GM21381 (cell line): ENCODE results near the gene PDP2.

ENCODE experiments used
- ATAC-seq: cut with Tn5 transposase; IDR thresholded peaks from one replicate; pipeline ENCODE4 v1.9.1; 2021; ENCODE audit warnings: mild to moderate bottlenecking, moderate library complexity; ENCODE audit not compliant: unreplicated experiment

Gene PDP2

DNA sequence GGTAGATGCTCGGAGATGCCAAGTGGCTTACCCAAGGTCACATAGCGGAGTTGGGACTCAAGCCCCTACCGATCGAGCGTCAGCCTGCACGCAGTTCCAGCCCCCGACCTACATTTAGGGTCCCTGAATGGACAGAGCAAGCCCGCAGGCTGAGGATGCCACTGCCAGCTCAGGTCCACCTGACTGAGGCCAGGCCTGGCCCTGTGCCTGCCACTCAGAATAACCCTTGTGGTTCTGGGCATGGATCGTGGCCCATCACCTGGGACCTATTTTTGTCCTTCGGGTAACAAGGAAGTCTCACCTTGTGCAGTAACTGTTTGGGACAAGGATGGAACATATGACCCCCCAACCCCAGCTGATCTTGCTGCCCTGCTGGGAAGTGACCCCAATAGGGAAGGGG is 21.3 kb downstream of the PDP2 start:
- no peak for ATAC-seq

DNA sequence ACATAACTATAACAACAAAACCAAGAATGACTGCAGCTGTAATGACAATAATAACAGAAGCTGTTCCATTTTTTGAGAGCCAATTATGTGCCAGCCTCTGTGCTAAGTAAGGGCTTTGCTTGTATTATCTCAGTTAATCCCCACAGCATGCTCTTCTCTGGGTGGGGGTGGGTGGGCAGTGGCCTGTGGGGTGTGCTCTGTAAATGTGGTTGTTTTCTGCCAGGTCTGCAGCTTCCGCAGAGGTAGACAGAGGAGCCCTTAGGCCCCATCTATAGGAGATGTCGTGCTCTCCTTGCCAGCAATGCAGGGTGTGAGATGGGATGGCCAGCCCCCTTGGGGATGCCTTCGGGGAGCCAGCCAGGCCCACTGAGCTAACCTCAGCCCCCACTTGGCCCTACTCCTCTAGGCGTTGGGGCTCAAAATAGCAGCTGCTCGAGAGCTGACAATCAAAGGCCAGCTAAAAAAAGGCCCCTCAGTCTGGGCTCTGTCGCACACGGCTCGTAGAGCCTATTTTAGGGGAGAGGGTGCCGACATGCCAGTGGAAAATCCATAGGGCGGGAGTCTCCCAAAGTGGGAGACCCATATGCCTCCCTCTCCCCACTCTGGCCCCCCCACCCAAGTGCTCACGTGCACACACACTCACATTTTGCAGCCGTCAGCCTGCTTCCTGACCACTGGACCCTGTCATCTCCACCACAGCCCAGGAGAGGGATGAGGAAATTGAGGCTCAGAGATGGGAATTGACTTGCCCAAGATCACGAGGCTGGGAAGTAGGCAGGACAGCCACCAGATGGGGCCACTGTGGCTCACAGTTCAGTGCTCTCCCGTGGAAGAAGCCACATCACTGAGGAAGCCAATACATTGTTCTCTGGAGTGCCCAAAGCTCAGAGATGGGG is 22.6 kb downstream of the PDP2 start:
- ATAC-seq: no peak

DNA sequence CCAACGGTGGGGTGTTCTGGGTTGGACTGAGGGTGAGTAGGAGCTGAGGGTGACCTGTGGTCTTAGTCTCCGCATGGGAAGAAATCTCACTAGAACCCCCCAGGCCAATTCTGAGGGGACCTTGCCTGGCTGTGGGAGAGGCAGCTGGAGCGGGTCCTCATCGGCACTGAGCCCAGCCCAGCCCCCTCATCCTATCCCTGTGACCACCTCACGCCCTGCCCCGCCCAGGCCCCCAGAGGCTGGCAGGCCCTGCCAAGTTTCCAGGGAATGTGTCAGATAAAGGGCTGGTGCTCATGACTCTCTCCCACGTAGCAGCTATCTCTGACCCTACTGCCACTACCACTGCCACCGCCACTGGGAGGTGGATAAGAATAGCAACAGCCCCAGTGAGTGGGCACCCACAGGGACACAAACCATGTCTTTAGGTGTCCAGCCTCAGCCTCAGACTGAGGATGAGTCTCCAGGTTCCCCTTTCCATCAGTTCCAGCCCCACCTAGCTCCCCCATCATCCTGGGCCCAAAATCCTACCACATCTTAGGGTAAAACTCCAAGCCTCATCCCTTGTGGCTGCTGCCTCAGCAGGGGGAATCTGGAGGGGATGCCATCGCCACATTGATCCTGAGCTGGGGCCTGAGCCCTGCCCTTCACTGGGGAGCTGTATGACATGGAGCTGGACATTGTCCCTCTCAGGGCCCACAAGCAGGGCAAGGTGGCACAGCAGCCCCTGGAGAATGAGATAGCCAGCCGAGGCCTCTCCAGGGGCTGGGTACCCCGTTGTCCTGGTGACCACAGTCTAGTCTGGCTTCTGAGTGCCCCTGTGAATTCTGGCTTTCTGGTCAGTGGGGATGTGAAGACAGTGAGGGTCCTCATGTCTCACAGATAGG is 23.5 kb downstream of the PDP2 start:
- ATAC-seq: no peak

DNA sequence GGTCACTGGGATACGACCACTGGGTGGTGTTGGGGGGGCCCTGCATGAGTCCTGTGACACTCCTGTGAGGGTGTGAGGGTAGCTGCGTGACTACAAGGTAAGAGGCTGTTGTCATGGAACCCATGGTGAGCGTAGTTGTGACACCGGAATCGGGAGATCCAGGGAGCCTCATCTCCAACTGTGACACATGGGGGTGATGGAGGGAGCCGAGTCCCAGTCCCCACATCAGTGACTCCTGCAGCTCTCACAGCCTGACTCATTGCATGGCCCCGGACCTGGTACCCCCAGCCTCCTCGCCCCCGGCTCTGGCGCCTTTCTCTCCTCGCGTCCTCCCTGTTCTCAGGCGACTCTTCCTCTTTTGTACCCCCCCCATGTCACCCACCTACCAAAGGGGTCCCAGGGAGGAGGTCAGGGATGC is 24.1 kb downstream of the PDP2 start:
- no peak for ATAC-seq

DNA sequence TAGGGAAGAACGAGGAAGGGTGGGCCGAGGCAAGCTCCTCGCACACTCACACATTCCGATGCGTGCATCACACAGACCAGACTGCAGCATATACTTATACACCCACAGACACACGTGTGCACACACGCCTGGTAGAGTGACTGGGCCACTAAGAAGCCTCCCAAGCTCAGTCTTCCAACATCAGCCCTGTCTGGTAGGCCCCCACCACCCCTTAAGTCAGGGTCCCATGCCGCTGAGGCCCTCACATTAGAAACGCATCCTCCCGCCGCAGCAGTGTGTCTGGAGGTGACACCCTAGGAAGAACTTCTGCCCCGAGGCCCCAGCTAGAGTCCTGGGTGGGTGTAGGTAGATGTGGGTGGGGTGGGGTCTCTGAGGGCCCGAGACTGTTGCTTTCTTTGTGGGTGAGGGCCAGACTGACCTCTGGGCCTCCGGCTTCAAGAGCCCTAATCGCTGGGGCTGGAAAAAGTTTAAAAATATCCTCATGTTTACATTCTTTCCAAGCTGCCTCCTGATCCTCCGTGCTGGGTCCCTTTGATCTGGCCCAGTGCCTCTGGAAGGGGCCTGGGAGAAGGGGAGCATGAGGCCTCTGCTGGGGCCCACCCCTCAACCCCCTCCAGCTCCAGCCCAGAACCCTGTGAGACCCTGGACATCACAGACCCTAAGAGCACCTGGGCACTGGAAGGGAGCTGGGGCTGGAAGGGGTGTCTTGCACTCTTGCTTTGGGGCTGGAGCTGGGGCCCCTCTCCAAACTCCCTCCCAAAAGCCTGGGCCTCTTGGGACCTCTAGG is 24.7 kb downstream of the PDP2 start:
- ATAC-seq: no peak

DNA sequence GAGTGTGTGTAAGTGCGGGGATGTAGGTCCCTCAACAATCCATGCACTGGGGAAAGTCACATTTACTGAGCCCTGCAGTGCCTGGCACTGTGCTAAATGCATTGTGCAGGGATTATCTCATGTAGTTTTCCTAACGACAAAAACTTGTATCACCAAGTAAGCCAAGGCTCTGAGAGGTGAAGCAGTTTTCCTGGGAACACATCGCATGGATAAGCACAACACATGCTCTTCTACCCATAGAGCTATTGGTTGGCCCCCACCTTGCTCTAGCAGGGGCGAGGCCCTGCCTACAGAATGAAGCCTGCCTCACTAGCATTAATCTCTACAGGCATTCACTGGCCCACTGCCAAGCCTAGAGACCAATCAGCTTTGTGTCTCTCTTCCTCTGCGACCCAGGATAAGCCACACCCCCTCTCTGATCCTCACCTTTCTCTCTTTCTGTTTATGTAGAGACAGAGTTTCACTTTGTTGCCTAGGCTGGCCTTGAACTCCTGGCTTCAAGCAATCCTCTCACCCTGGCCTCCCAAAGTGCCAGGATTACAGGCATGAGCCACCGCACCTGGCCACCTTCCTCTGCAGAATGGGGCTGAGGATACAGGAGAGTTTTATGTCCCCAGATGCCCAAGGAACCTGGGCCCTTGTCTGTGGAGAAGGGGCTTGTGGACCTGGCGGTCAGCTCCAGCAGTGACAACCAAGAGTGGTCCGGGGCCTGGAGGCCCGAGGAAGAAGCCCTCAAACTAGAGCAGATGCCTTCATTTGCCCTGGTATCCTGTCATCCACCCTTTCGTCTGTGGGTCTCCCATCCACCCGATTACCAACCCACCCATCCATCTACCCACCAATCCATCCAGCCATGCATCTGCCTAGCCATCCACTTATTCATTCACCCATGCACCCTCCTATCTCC is 25.6 kb downstream of the PDP2 start:
- no peak for ATAC-seq

DNA sequence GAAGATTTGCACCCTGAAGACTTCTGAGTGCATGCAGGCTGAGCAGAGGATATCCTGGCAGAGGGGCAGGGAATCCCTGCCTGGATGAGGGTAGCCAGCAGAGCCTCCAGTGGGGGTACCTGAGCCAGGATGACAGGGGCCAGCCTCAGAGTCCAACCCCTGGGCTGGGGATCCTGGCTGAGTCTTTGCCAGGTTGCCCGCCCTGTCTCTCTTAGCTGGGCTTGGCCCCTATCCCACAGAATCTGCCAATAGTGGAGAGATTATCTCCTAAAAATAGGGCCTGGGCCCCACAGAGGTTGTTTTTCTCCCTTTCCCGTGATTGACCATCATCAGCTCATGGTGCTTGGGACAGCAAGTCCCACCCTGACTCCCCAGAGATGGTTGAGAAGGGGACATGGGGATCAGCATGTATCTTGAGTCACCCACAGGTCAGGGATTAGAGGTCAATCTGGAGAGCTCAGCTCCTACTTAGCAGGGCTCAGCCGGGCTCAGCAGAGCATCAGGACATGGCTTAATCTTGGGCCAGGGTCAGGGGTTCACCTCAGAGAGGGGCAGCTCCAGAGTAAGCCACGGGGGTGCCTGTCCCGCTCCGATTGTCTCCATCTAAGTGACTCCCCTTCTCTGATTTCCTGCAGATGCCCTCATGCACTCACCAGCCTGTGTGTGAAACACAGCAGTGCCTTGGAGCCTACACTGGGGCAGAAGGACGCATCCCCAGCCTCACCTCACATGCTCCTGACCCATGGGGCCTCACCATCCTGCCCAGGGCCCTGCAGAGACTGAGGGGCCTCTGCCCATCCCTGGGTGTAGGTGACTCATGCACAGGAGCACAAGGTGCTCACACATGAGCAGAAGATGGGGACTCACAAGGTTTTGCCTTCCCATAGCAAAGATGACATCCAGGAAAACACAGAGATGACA is 26.9 kb downstream of the PDP2 start:
- ATAC-seq: no peak

DNA sequence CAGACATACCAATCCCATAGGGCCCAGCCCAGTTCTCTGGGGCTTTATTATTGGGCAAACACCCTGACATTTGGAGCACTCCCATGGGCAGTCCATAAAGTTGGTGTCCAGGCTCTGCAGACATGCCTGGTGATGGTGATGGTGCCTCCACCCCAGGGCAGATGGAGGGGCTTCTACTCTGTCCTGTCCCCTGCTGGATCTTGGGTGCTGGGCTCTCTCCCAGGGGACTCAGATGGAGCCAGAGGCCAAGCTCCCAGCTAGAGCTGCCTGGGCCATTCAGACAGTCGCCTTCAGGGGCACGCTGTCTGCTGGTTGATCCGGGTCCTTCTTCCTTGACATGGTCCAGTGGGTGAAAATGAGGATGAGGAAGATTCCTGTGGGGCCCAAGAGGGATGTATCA is 27.8 kb downstream of the PDP2 start:
- ATAC-seq: no peak

DNA sequence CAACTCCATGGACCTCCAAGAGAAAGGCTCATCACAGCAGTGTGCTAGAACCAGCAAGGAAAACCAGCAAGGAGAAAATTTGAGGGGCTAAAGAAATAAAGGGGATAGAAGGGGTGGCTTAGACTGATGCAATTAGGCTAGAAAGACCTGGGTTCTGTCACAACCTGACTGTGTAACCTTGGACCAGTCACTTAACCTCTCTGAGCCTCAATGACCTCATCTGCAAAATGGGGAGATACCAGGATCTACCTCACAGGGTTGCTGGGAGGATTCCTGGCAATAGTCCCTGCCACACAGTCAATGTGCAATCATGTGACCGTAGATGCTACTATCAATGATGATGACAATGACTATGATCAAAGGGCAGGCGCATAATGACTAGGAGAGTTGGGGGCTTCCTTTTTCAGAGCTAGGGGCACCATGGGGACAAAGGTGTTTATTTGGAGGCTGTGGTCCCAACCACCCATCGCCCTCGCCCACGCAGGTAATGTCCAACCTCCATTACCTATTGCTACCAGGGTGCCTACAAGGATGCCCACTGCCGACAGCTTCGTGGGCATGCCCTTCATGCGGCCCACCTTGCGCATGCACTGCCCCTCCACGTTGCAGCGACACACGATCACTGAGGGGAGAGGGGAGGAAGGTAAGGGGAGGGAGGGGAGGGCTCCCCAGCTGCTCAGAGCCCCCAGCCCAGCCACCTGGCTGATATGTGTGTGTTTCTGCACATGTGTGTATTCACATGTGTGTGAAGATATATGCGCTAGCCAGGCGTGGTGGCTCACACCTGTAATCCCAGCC is 28.6 kb downstream of the PDP2 start:
- no peak for ATAC-seq

DNA sequence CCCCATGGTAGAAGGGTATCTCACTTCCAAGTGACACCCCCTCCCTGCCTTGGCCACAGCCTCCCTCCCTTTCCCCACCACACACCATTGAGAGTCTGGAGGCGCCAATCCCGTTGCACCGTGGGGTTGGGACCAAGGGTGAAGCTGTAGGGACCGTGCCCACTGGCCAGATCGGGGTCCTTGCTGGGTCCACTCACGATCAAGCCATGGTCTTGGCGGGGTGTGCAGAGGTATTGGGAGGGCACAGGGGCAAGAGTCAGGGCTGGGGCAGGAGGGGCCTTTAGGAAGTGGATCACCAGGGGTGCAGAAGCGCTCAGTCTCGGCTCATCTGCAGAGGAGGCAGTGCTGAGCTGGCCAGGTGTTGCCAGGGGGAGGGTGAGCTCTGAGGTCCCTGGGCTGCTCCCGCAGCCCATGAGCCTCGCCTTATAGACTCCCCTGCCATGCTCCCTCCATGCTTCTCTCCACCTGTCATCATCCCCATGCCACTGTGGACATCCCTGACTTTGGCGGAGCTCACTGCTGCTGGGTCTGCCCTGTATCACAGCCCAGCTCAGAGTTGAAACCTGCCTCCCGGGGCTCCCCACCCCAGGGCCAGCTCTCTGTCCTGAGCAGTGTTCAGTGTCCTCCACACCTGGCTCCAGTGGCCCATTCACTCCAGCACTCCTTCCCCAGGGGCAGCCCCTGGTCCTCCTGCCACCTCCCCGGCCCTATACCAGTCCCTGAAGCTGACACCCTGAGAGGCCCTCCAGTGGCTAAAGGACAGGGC is 30.0 kb downstream of the PDP2 start:
- ATAC-seq: no peak

DNA sequence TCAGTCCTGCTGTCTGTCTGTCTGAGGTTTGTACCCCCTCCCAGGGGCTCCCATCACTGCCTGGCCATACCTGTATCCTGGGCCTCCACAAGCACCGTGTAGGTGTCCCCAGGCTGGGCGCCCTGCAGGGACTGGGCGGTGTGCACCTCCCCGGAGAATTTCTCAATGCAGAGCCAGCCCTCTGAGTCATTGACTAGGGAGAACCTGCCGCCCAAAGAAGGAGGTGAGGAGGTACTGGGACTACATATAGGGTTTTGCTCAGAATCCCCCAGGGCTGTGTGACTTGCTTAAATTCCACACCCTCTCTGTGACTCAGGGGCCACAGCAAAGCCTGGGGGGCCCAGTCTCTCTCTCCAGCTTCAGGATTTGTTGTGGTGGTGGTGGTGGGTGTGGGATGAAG is 30.8 kb downstream of the PDP2 start:
- no peak for ATAC-seq

DNA sequence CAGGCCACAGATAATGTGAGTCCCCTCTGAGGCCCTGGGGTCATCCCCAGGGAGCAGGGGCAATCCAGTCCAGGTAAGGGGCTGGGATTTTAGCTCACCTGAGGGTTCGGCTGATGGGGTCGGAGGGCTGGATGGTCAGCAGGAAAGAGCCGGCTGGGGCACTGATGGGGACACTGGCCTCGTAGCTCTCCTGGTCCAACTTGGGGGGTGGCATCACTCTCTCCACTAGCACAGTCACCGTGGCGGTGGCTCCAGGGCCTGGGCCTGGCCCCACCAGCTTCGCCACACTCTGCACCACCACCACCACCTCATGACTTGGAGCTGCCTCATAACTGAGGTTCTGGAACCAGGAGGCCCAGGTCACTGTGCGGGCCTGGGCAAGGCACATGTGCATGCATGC is 31.5 kb downstream of the PDP2 start:
- ATAC-seq: no peak

DNA sequence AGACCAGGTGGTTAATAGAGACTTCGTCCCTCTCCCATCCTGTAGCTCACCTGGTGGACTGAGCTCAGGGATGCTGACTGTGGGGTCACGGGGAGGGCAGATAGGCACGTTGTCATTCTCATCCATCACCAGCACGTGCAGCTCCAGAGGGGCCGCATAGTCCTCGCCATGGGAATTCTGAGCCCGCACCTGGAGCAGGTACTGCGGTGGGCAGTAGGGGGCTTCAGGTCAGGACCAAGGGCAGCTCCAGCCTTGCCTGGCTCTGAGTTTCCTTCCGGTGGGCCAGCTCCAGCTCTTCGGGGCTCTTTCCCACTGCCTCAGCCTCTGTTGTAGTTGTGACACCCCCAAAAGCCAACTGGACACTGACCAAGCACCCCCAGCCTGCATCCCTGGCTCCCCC is 32.8 kb downstream of the PDP2 start:
- ATAC-seq: no peak

DNA sequence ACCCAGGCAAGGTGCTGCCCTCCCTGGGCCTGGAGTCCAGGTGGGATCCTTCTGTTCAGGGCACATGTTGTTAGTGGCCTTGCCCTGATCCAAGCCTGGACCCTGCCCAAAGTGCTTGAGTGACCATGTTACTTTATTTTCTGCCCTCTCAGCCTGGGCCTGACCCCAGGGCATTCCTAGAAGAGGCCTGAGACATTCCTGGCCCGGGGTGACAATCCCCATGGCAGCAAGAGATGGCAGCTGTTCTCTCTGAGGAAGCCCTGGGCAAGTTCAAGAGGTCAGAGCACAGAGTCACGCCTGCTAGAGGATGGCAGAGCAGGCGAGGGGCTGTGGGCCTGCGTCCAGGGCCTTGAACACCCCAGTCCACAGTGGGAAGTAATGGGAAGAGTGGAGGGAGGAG is 33.4 kb downstream of the PDP2 start:
- ATAC-seq: no peak

DNA sequence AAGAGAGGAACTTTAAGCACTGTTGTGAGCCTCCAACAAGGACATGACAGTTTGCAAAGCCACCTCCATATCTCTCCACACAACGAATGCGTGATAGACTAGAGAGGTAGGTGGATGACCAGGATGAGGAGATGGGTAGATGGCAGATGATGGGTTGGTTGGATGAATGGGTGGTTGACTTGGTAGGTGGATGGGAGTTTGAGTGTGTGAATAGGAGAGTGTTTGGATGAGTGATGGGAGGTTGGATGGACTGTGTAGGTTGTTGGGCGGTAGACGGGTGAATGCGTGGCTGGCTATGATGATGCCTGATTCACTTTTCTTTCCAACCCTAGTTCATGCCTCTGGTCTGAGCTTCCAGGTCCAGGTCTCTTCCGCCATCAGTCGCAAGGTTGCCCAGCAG is 34.2 kb downstream of the PDP2 start:
- ATAC-seq: no peak

DNA sequence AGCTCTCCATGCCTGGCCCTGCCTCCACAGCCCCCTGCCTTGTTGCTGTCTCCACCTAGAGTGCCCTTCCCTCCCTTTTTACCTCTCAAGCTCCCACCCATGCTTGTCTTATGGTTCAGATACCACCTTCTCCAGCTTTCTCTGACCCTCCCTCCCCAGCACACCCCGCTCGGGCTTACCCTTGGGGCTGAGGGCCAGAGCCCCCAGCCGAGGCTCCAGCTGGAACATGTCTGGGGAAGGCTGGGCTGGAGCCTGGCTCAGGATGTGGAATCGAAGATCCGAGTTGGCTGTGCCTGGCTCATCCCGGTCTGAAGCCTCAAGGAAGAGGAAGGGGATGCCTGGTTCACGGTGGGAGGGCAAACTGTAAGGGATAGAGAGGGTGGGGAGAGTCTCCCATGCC is 34.7 kb downstream of the PDP2 start:
- ATAC-seq: no peak

DNA sequence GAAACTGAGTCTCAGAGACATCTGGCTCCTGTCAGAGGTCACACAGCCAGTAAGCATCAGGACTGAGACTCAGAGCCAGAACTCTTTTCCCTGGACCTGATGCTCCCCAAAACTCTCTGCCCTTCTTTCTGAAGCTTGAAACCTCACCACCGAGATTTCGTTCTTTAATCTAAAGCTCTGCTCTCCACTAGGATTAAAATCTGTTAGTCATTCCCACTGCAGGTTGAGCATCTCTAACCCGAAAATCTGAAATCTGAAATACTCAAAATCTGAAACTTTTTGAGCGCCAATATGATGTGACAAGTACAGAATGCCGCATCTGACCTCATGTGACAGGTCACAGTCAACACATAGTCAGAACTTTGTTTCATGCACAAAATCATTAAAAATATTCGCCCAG is 36.2 kb downstream of the PDP2 start:
- ATAC-seq: no peak

DNA sequence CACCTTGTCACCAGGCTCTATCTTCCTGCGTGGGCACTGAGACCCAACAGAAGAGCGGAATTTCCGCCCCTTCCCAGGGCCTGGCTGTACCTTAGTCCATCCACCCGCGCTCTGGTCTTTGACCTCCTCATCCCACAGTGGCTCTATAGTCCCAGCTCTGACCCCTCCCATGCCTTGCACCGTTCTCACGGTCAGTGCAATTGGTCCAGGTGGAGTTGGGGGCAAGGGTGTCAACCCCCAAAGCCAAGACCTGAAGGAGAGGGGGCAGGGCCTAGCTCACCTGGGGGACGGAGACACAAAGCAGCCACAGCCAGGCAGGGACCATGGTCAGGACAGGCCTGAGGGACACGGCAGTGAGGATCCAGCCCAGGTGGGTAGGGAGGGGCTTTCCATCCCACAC is 37.4 kb downstream of the PDP2 start:
- ATAC-seq: no peak
